ENCODE data around the gene OR6J1.

Gene OR6J1

DNA sequence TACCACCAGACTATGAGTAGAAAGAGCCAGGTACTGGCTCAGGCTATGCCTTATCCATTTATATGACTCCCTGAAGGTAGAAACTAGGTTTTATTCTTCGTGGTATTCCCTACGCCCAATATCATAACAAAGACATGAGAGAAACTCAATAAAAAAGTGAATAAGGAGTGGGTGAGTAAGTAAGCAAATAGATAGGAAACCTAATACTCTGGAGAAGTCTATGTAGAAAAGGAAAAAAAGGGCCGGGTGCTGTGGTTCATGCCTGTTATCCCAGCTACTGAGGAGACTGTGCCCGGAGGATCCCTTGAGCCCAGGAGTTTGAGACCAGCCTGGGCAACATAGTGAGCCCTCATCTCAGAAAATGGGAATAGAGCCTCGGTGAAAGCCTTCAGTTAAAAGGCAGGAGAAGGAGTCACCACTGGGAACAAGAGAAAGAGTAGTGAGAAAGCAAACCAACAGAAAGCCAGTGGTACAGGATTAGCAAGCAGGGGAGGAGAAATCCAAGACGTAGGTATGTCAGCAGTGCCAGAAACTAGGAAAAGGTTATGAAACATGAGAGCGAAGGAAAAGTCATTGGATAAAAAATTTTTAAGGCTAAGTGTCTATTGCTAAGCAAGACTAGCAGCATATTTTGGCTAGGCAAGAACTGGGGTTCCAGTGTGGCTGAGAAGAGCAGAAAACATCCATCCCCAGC lies 6.0 kb upstream of the OR6J1 start (continued):
- TF ChIP-seq, protein P1, sequence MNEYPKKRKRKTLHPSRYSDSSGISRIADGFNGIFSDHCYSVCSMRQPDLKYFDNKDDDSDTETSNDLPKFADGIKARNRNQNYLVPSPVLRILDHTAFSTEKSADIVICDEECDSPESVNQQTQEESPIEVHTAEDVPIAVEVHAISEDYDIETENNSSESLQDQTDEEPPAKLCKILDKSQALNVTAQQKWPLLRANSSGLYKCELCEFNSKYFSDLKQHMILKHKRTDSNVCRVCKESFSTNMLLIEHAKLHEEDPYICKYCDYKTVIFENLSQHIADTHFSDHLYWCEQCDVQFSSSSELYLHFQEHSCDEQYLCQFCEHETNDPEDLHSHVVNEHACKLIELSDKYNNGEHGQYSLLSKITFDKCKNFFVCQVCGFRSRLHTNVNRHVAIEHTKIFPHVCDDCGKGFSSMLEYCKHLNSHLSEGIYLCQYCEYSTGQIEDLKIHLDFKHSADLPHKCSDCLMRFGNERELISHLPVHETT (tag by site-specific recombination; IDR thresholded peaks at IDR 0.05) = no peak
- TF ChIP-seq GLI4 (tag by site-specific recombination; IDR thresholded peaks at IDR 0.05) (no peak), GLIS2 (tag by site-specific recombination; IDR thresholded peaks at IDR 0.05) (no peak), ZNF292 (tag by site-specific recombination; IDR thresholded peaks at IDR 0.05; ENCODE audit: borderline replicate concordance, low read depth) (no peak), ZNF48 (tag by site-specific recombination; IDR thresholded peaks at IDR 0.05) (no peak), ZNF548 (tag by site-specific recombination; IDR thresholded peaks at IDR 0.05) (no peak), ZNF629 (tag by site-specific recombination; IDR thresholded peaks at IDR 0.05) (no peak), ZNF660 (tag by site-specific recombination; IDR thresholded peaks at IDR 0.05) (no peak), ZNF623 (tag by site-specific recombination; IDR thresholded peaks at IDR 0.05) (no peak), HOXD13 (CRISPR knock-in tag; IDR thresholded peaks at IDR 0.05; ENCODE audit: borderline replicate concordance) (no peak), ZNF146 (tag by site-specific recombination; IDR thresholded peaks at IDR 0.05) (no peak), ZNF324 (tag by site-specific recombination; IDR thresholded peaks at IDR 0.05) (no peak)
- TF ChIP-seq, protein P2, sequence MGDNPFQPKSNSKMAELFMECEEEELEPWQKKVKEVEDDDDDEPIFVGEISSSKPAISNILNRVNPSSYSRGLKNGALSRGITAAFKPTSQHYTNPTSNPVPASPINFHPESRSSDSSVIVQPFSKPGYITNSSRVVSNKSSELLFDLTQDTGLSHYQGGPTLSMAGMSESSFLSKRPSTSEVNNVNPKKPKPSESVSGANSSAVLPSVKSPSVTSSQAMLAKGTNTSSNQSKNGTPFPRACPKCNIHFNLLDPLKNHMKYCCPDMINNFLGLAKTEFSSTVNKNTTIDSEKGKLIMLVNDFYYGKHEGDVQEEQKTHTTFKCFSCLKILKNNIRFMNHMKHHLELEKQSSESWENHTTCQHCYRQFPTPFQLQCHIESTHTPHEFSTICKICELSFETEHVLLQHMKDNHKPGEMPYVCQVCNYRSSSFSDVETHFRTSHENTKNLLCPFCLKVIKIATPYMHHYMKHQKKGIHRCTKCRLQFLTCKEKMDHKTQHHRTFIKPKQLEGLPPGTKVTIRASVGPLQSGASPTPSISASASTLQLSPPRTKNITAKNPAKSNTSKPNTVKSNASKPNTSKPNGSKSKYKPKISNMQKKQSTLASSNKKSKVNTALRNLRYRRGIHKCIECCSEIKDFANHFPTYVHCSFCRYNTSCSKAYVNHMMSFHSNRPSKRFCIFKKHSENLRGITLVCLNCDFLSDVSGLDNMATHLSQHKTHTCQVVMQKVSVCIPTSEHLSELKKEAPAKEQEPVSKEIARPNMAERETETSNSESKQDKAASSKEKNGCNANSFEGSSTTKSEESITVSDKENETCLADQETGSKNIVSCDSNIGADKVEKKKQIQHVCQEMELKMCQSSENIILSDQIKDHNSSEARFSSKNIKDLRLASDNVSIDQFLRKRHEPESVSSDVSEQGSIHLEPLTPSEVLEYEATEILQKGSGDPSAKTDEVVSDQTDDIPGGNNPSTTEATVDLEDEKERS (tag by site-specific recombination; IDR thresholded peaks at IDR 0.05) = no peak
- TF ChIP-seq, protein P3, sequence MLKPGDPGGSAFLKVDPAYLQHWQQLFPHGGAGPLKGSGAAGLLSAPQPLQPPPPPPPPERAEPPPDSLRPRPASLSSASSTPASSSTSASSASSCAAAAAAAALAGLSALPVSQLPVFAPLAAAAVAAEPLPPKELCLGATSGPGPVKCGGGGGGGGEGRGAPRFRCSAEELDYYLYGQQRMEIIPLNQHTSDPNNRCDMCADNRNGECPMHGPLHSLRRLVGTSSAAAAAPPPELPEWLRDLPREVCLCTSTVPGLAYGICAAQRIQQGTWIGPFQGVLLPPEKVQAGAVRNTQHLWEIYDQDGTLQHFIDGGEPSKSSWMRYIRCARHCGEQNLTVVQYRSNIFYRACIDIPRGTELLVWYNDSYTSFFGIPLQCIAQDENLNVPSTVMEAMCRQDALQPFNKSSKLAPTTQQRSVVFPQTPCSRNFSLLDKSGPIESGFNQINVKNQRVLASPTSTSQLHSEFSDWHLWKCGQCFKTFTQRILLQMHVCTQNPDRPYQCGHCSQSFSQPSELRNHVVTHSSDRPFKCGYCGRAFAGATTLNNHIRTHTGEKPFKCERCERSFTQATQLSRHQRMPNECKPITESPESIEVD (tag by site-specific recombination; IDR thresholded peaks at IDR 0.05) = peak; percentile 76
- TF ChIP-seq, protein P4, sequence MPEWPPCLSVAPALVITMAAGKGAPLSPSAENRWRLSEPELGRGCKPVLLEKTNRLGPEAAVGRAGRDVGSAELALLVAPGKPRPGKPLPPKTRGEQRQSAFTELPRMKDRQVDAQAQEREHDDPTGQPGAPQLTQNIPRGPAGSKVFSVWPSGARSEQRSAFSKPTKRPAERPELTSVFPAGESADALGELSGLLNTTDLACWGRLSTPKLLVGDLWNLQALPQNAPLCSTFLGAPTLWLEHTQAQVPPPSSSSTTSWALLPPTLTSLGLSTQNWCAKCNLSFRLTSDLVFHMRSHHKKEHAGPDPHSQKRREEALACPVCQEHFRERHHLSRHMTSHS (tag by site-specific recombination; IDR thresholded peaks at IDR 0.05) = no peak
- TF ChIP-seq, protein P5, sequence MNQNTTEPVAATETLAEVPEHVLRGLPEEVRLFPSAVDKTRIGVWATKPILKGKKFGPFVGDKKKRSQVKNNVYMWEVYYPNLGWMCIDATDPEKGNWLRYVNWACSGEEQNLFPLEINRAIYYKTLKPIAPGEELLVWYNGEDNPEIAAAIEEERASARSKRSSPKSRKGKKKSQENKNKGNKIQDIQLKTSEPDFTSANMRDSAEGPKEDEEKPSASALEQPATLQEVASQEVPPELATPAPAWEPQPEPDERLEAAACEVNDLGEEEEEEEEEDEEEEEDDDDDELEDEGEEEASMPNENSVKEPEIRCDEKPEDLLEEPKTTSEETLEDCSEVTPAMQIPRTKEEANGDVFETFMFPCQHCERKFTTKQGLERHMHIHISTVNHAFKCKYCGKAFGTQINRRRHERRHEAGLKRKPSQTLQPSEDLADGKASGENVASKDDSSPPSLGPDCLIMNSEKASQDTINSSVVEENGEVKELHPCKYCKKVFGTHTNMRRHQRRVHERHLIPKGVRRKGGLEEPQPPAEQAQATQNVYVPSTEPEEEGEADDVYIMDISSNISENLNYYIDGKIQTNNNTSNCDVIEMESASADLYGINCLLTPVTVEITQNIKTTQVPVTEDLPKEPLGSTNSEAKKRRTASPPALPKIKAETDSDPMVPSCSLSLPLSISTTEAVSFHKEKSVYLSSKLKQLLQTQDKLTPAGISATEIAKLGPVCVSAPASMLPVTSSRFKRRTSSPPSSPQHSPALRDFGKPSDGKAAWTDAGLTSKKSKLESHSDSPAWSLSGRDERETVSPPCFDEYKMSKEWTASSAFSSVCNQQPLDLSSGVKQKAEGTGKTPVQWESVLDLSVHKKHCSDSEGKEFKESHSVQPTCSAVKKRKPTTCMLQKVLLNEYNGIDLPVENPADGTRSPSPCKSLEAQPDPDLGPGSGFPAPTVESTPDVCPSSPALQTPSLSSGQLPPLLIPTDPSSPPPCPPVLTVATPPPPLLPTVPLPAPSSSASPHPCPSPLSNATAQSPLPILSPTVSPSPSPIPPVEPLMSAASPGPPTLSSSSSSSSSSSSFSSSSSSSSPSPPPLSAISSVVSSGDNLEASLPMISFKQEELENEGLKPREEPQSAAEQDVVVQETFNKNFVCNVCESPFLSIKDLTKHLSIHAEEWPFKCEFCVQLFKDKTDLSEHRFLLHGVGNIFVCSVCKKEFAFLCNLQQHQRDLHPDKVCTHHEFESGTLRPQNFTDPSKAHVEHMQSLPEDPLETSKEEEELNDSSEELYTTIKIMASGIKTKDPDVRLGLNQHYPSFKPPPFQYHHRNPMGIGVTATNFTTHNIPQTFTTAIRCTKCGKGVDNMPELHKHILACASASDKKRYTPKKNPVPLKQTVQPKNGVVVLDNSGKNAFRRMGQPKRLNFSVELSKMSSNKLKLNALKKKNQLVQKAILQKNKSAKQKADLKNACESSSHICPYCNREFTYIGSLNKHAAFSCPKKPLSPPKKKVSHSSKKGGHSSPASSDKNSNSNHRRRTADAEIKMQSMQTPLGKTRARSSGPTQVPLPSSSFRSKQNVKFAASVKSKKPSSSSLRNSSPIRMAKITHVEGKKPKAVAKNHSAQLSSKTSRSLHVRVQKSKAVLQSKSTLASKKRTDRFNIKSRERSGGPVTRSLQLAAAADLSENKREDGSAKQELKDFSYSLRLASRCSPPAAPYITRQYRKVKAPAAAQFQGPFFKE (tag by site-specific recombination; IDR thresholded peaks at IDR 0.05; ENCODE audit: borderline replicate concordance) = no peak
- TF ChIP-seq, protein P6, sequence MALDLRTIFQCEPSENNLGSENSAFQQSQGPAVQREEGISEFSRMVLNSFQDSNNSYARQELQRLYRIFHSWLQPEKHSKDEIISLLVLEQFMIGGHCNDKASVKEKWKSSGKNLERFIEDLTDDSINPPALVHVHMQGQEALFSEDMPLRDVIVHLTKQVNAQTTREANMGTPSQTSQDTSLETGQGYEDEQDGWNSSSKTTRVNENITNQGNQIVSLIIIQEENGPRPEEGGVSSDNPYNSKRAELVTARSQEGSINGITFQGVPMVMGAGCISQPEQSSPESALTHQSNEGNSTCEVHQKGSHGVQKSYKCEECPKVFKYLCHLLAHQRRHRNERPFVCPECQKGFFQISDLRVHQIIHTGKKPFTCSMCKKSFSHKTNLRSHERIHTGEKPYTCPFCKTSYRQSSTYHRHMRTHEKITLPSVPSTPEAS (tag by site-specific recombination; IDR thresholded peaks at IDR 0.05) = no peak
